ENCODE measurements around the gene GDF2. TPM values are rescaled to one million over a fixed set of nuclear protein-coding genes. Genes with fewer than 3 reads are reported as not detected.

Gene GDF2
- total and polyA plus RNA-seq, 2 of the 4 experiments (the other 2 are of a cell fraction), result under 0.01 TPM; not detected in 1

- H4K91ac ChIP-seq (ENCODE audit: insufficient read depth, low read depth, low read length), result no peak overlapping the region
- no peaks in the 10 kb centered on the region for H3K79me1 ChIP-seq (ENCODE audit: low read depth in 1 of 2, low read length in 2 of 2)
- ATAC-seq (ENCODE audit: low read depth) (no peak), DNase-seq (no peak)
- intact Hi-C loops (cut with micrococcal nuclease) (loop anchor here (10.0 kb wide), 1 partner anchor 325 kb away; no protein-coding TSS in a partner anchor), dilution Hi-C loops (cut with HindIII; ENCODE audit: low sequenced_read_pairs, unreplicated experiment) (no loop called here), in situ Hi-C loops (cut with MboI; ENCODE audit: low sequenced_read_pairs) (no loop called here)
- BruUV-seq (replicated peaks), result no TSS peak
- H4K20me1 ChIP-seq (ENCODE audit: insufficient read depth, low read length), result no peaks in the 10 kb centered on the region
- no peak overlapping the region for H3K4me2 ChIP-seq (ENCODE audit: low read depth, low read length)
- CTCF ChIA-PET, result no interaction called here
- no peak overlapping the region for H2BK120ac ChIP-seq (ENCODE audit: low read depth, low read length)
- no peak overlapping the region for H3K27ac ChIP-seq (ENCODE audit: insufficient read depth, low read length)
- no peak overlapping the region for H2AK9ac ChIP-seq (replicated peaks; ENCODE audit: low read depth, low read length, poor library complexity)
- no peak overlapping the region for H3K4me3 ChIP-seq (ENCODE audit: insufficient read depth, low read depth, low read length)
- no peak overlapping the region for H4K5ac ChIP-seq (ENCODE audit: low read depth, low read length)
- no peak for TF ChIP-seq RAD21 (IDR thresholded peaks at IDR 0.05; ENCODE audit: low read length)
- no peak for TF ChIP-seq USF2 (IDR thresholded peaks at IDR 0.05; ENCODE audit: low read depth, low read length)
- no peak for TF ChIP-seq FOS (IDR thresholded peaks at IDR 0.05; ENCODE audit: low read depth, low read length)
- no peak for TF ChIP-seq MAZ (IDR thresholded peaks at IDR 0.05; ENCODE audit: borderline replicate concordance, low read depth, low read length)
- no peak for TF ChIP-seq CHD1 (IDR thresholded peaks at IDR 0.05; ENCODE audit: low read depth, low read length)
- TF ChIP-seq RCOR1 (IDR thresholded peaks at IDR 0.05; ENCODE audit: insufficient replicate concordance, low read length), result no peak
- no peak for TF ChIP-seq BHLHE40 (IDR thresholded peaks at IDR 0.05; ENCODE audit: low read depth, low read length)
- TF ChIP-seq RFX5 (IDR thresholded peaks at IDR 0.05; ENCODE audit: low read depth, low read length), result no peak
- TF ChIP-seq CEBPB (IDR thresholded peaks at IDR 0.05; ENCODE audit: low read depth, low read length), result no peak
- TF ChIP-seq POLR2A (IDR thresholded peaks at IDR 0.05; ENCODE audit: low read depth, low read length), result no peak
- no peak overlapping the region for H2BK15ac ChIP-seq (ENCODE audit: low read depth, low read length)
- H3K4me1 ChIP-seq (ENCODE audit: control insufficient read depth, insufficient read depth, low read length), result no peaks in the 10 kb centered on the region
- H3K27me3 ChIP-seq (ENCODE audit: control insufficient read depth, insufficient read depth, low read length), result peaks cover 39% of the 10 kb centered on the region
- no peak overlapping the region for H3K23ac ChIP-seq (ENCODE audit: low read depth, low read length)
- H4K8ac ChIP-seq (ENCODE audit: low read depth in 2 of 2, low read length in 2 of 2), result no peak overlapping the region
- H3K4ac ChIP-seq (ENCODE audit: low read depth, low read length), result no peak overlapping the region
- H3K9ac ChIP-seq (ENCODE audit: low read depth, low read length), result no peak overlapping the region
- H3K9me3 ChIP-seq (ENCODE audit: control insufficient read depth, insufficient read depth, low read length), result no peaks in the 10 kb centered on the region
- WGBS, 2 experiments (ENCODE audit: extremely low coverage in 2 of 2, insufficient read length in 1 of 2), result no CpG with 5 or more reads among the region's 8 CpGs
- H3K14ac ChIP-seq (replicated peaks; ENCODE audit: low read depth, low read length), result no peak overlapping the region
- no peak overlapping the region for H2AFZ ChIP-seq (replicated peaks; ENCODE audit: low read length, poor library complexity)
- no peak overlapping the region for H2AK5ac ChIP-seq (ENCODE audit: low read depth, low read length)
- H2BK5ac ChIP-seq (ENCODE audit: low read depth, low read length, poor library complexity, severe bottlenecking), result no peak overlapping the region
- H3K18ac ChIP-seq (ENCODE audit: low read depth, low read length), result no peak overlapping the region
- no peak overlapping the region for H3K56ac ChIP-seq (ENCODE audit: extremely low read depth, insufficient read depth, low read length)
- POLR2A ChIA-PET (ENCODE audit: unreplicated experiment), result no interaction called here
- H2BK20ac ChIP-seq (ENCODE audit: low read depth, low read length), result no peak overlapping the region
- H3K36me3 ChIP-seq (ENCODE audit: control insufficient read depth, insufficient read depth, low read length), result no peaks in the 10 kb centered on the region
- H3K9me1 ChIP-seq (ENCODE audit: insufficient read depth, low read length), result no peaks in the 10 kb centered on the region
These were observed 2.5 kb upstream of the GDF2 start for GRCh38 chr10:47319784-47320183.
